NCI-H1105 treated with DMSO at 0.1 percent for 48 hours (cell line): ENCODE measurements around the gene MTMR10.
A peak's percentile ranks its signal among the peaks of the same experiment; 100 is the strongest.

Source experiments
- DNase-seq: peaks from one replicate; lab custom pipeline; 2025; lab: John Stamatoyannopoulos, UW

MTMR10 gene

DNA sequence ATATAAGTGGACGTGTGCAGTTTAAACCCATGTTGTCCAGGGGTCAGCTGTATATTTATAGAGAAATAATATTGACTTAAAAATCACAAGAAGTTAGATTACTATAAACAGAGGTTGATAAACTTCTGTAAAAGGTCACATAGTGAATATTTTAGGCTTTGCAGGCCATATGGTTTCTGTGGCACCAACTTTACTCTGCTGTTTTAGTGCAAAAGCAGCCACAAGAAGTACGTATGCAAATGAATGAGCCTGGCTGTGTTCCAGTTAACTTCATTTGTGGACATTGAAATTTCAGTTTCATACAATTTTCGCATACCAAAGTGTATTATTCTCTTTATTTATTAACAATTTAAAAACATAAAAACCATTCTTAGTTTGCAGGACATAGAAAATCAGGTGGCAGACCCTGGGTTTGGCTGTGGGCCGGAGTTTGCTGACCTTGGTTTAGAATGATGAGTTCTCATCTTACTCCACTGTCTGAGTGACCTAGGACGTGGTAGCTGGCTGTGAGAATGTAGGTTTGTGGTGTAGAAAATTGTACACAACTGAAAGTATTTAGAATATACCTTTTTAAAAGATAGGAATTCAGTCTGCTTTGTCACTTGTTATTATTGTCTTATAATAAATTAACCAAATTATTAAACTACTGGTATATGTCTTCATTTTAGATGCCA is 71.4 kb downstream of the MTMR10 start:
- no peak for DNase-seq

DNA sequence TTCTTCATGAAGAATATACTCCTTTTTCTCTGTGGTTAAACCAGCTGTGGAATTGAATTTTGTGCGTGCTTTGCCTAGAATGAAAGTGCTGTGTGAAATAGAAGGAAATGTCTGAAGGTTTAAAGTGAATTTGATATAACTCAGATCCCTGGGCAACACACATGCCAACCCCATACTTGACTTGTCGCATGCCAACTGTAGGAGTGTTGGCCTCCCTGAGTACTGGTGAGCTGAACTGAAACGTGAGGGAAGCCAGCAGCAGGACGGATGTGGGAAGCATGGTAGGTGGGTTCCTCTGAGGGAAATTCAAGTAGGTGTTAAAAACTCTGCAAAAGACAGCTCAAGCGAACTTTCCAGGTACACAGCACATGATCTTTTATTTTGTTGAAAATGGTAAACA is 73.1 kb downstream of the MTMR10 start:
- no peak for DNase-seq

DNA sequence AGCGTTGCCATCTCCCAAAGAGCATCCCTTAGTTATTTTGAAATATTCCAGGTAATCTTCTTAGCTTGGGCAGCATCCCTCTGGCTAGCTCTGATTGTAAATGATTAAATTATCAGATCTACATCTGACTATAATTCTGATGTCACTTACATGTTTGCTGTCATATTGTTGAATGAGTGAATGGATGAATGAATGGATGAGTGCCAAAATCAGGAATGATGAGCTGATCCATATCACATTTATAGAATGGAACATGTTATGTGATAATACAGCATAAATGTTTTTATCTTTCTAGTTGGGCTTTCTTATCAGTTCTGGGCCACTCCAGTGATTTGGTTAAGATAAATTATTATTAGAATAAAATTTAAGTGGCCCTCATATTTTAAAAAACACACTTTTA is 73.8 kb downstream of the MTMR10 start:
- no peak for DNase-seq

DNA sequence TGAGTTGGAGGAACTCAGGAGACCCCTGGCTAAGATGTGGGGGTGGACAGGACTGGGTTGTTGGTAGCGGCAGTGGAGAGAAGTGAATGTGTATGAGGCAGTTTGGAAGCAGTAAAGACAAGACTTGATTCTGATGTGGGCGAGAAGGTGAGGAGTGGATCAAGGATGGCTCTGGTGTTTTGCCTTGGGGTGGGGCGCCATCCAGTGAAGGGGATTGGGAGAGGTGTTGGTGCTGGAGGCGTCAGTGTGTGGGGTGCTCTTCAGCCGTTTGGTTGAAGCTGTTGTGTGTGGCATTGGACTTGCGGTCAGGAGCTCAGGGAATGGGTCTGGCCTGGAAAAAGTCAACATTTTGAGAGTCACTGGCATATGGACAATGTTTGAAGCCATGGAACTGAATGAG is 74.4 kb downstream of the MTMR10 start:
- DNase-seq: no peak

DNA sequence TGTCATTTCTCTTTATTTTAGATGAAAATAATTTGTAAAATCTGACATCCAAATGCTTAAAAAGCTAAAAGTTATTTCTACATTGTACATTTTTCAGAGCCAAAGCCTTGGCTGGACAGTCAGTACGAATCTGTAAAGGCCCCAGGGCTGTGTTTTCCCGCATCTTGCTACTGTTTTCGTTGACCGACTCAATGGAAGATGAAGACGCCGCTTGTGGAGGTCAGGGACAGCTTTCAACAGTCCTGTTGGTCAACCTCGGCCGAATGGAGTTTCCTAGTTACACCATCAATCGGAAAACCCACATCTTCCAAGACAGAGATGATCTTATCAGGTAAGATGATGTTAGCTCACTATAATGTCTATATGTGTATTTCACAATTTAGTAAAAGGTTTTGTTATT is 77.7 kb downstream of the MTMR10 start:
- no peak for DNase-seq

DNA sequence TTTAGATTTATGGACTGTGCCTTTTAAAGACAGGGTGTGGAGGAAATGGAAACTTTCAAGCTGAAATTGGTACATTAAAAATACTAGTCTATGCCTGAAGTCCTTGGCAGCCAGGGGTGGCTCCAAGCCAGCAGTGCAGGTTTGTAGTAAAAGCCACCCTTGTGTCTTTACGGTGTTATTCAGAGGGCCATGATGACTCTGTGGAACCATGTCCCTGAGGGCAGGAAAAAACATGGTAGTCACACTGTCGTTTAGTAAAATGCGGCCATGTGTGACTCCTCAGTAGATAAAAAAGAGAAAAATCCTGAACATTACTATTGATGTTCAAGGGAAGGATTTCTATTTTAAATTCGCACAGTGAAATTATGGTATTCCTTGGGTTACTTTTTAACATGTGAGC is 85.1 kb downstream of the MTMR10 start:
- no peak for DNase-seq

DNA sequence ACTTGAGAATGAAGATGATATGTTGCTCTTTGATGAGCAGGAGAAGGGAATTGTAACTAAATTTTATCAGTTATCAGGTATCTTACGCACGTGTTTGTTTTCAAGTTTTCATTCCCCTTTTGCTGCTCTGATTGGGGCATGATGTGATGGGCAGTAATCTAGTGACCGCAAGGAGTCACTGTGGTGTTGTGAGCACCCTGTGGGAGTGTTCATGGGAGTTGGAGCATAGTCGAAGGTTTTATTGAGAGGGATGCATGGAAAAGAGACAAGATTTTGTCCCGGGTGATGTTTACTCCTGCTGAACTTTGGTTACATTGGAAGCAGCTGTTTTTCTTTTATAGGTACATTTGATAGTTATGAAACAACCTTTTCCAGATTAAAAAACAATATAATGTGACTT is 85.6 kb downstream of the MTMR10 start:
- no peak for DNase-seq

DNA sequence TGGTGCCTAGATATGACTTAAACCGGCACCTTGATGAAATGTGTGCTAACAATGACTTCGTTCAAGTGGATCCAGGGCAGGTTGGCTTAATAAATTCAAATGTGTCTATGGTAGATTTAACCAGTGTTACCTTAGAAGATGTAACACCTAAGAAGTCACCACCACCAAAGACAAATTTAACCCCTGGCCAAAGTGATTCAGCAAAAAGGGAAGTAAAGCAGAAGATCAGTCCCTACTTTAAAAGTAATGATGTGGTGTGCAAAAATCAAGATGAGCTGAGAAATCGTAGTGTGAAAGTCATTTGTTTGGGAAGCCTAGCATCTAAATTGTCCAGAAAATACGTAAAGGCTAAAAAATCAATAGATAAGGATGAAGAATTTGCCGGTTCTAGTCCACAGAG is 86.6 kb downstream of the MTMR10 start:
- DNase-seq: no peak

- peak; percentile 77 for DNase-seq
Observed at GRCh38 chr15:30903497-30904187, 87.8 kb downstream of the MTMR10 start, which contains the start of gene FAN1. Gene FAN1, plus strand, starts transcription at chr15:30903915. Its CDS starts 749 bp downstream, at chr15:30904664.

- no peak for DNase-seq
Observed at GRCh38 chr15:30901889-30902288, 89.5 kb downstream of the MTMR10 start.

GRCh38 chr15:30896211-30896606 is 95.2 kb downstream of the MTMR10 start:
- no peak for DNase-seq

DNA sequence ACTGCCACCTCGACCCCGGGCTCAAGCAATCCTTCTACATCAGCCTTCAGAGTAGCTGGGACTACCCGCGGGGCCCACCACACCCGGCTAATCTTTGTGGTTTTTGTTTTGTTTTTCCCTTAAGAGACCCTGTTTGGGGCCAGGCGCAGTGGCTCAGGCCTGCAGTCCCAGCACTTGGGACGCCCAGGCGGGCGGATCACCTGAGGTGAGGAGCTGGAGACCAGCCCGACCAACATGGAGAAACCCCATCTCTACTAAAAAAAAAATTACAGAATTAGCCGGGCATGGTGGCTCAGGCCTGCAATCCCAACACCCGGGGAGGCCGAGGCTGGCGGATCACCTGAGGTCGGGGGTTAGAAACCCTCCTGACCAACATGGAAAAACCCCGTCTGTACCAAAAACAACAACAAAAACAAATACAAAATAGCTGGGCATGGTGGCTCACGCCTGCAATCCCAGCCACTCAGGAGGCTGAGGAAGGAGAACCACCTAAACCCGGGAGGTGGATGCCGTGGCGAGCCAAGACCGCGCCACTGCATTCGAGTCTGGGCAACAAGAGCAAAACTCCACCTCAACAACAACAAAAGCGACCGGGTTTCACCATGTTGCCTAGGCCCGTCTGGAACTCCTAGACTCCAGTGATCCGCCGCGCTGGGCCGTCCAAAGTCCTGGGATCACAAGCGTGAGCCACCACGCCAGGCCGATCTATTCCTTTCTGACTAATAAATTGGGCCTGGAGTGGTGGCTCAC is 95.8 kb downstream of the MTMR10 start:
- no peak for DNase-seq

DNA sequence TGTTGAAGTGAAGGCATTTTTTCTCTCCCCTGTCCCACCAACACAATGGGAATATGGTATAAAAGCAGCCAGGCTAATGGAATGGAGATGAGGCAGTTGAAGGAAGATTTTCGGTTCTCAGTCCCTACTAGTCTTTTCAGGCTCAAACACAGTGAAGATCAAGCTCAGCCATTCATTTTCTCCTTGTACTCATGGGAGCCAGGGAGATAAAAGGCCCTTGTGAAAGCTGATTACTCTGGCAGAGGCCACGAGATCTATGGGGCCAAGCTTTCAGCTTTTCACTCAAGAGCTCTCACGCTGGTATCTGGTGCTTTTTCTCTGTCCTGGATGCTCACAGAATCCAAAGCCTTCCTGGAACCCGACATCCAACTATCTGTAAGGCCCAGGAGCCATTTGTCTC is 102.2 kb downstream of the MTMR10 start:
- DNase-seq: no peak
